ENCODE measurements around the gene PLVAP. TPM values are rescaled to one million over a fixed set of nuclear protein-coding genes. Genes with fewer than 3 reads are reported as not detected.
A peak's percentile ranks its signal among the peaks of the same experiment; 100 is the strongest.

PLVAP gene
- total and polyA plus RNA-seq, 2 experiments from 2014 or later, result not detected

DNA sequence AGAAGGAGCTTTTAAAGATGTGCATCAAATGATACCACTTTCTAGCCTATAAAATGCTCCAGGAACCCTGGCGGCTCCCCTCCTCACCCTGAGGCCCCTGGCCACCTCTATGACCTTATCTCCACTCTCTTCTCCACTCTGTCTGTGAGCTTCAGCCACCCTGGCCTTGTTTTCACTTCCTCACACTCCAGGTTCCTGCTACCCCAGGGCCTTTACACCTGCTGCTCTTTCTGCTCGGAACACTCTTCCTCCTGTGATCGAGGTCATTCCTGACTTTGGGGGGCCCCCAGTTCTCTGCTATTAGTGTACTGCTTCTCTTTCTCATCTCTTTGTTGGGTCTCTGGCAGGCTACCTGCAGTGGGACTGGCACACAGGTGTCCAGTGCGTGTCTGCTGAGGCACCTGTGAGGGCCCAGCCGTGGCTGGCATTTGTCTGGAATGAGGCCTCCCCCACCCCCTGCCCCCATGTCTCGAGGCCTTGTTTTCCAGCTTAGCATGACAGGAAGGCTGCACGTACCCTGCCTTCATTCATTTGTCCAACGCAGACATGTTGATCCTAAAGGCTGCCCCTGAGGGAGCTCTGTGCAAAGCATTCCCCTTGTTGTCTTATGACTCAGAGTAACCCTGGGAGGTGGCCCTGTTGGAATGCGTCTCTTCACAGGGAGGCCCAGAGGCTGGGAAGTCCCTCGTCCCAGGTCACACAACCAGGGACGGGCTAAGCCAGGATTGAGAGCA, 65.5 kb downstream of the PLVAP start:
- no peak overlapping the region for H3K4me3 ChIP-seq
- H3K4me2 ChIP-seq, result no peak overlapping the region
- H4K20me1 ChIP-seq (replicated peaks; ENCODE audit: insufficient read depth), result peaks cover 16% of the 10 kb centered on the region
- no peaks in the 10 kb centered on the region for H3K9me2 ChIP-seq (ENCODE audit: insufficient read depth)
- no peak for DNase-seq (ENCODE audit: low spot score)
- ATAC-seq, result no peak
- H3K27ac Mint-ChIP-seq, result 0 out of 2 replicates have a peak overlapping the region, but pooled peaks have one; percentile 28
- peaks cover 37% of the 10 kb centered on the region for H3K36me3 Mint-ChIP-seq (ENCODE audit: low read depth)
- H3K79me2 ChIP-seq (replicated peaks; ENCODE audit: insufficient read depth), result peaks cover 32% of the 10 kb centered on the region
- peaks cover 16% of the 10 kb centered on the region for H3K4me1 Mint-ChIP-seq
- no peak overlapping the region for H2AFZ ChIP-seq
- H3K27ac ChIP-seq (ENCODE audit: low read depth), result no peak overlapping the region
- no peaks in the 10 kb centered on the region; the same call in 2 of the 3 replicates for H3K9me3 Mint-ChIP-seq
- H3K4me3 Mint-ChIP-seq, result peak overlapping the region; percentile 56
- peaks cover 10% of the 10 kb centered on the region; the same call in 1 of the 2 replicates for H3K36me3 ChIP-seq (ENCODE audit: insufficient read depth)
- peaks cover 16% of the 10 kb centered on the region for H3K4me1 ChIP-seq (ENCODE audit: insufficient read depth)
- no peak for TF ChIP-seq POLR2AphosphoS5 (IDR thresholded peaks at IDR 0.05; ENCODE audit: low read depth)
- TF ChIP-seq, protein P1, sequence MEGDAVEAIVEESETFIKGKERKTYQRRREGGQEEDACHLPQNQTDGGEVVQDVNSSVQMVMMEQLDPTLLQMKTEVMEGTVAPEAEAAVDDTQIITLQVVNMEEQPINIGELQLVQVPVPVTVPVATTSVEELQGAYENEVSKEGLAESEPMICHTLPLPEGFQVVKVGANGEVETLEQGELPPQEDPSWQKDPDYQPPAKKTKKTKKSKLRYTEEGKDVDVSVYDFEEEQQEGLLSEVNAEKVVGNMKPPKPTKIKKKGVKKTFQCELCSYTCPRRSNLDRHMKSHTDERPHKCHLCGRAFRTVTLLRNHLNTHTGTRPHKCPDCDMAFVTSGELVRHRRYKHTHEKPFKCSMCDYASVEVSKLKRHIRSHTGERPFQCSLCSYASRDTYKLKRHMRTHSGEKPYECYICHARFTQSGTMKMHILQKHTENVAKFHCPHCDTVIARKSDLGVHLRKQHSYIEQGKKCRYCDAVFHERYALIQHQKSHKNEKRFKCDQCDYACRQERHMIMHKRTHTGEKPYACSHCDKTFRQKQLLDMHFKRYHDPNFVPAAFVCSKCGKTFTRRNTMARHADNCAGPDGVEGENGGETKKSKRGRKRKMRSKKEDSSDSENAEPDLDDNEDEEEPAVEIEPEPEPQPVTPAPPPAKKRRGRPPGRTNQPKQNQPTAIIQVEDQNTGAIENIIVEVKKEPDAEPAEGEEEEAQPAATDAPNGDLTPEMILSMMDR (conservative IDR thresholded peaks at IDR 0.05; ENCODE audit: low read depth in 2 of 2), result no peak
- TF ChIP-seq JUNB (IDR thresholded peaks at IDR 0.05; ENCODE audit: unreplicated experiment), result no peak
- no peak for TF ChIP-seq ZNF331 (CRISPR knock-in tag; IDR thresholded peaks at IDR 0.05; ENCODE audit: low read depth)
- no peak for TF ChIP-seq EZH2phosphoT487 (IDR thresholded peaks at IDR 0.05; ENCODE audit: unreplicated experiment)
- no peak for TF ChIP-seq CREB1 (CRISPR knock-in tag; IDR thresholded peaks at IDR 0.05; ENCODE audit: low read depth)
- peaks cover 20% of the 10 kb centered on the region for H3K27me3 Mint-ChIP-seq (ENCODE audit: insufficient read depth, low read depth, poor library complexity)
- no peaks in the 10 kb centered on the region for H3K27me3 ChIP-seq (ENCODE audit: insufficient read depth)
- peaks cover 16% of the 10 kb centered on the region for H3F3A ChIP-seq (replicated peaks; ENCODE audit: low read depth)

DNA sequence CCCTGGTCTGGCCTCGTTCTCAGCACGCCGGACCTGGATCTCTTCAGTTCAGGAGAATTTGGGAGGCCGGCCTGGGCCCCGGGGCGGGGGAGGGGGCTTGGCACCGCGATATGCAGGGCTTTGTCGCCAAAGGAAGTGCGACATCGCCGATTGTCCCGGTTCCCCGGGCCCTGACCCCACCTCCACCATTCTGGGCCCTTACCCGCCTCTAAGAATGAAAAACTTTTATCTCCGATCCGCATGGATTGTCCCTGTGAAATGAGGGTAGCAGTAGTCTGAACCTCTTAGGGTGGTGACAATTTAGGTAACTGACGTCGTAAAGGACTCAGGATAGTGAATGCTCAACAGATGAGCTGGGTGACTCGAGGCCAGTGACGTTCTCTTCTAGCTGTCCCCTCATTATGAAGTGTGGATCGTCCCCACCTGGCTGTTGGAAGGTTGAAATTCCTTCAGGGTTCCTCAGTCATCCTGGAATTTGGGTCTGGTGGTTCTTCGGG, 67.1 kb downstream of the PLVAP start:
- no peak overlapping the region; the same call in 1 of the 2 replicates for H2AFZ ChIP-seq

More for the DNA sequence above, 67.1 kb downstream of the PLVAP start:
- DNase-seq (ENCODE audit: low spot score), result no peak
- no peaks in the 10 kb centered on the region for H3K27me3 ChIP-seq (ENCODE audit: insufficient read depth)
- H3K79me2 ChIP-seq (replicated peaks; ENCODE audit: insufficient read depth), result peaks cover 35% of the 10 kb centered on the region
- H3K4me3 ChIP-seq, result peak overlapping the region; percentile 94
- H3K4me1 Mint-ChIP-seq, result peaks cover 22% of the 10 kb centered on the region
- peaks cover 19% of the 10 kb centered on the region for H3K4me1 ChIP-seq (ENCODE audit: insufficient read depth)
- no peak for ATAC-seq
- peaks cover 4% of the 10 kb centered on the region; the same call in 1 of the 2 replicates for H3K36me3 ChIP-seq (ENCODE audit: insufficient read depth)
- H3K36me3 Mint-ChIP-seq (ENCODE audit: low read depth), result peaks cover 28% of the 10 kb centered on the region
- no peaks in the 10 kb centered on the region; the same call in 1 of the 3 replicates for H3K9me3 Mint-ChIP-seq
- peaks cover 23% of the 10 kb centered on the region for H3K27me3 Mint-ChIP-seq (ENCODE audit: insufficient read depth, low read depth, poor library complexity)
- peak overlapping the region; percentile 97 for H3K27ac Mint-ChIP-seq
- H3F3A ChIP-seq (replicated peaks; ENCODE audit: low read depth), result peaks cover 26% of the 10 kb centered on the region
- no peaks in the 10 kb centered on the region for H3K9me2 ChIP-seq (ENCODE audit: insufficient read depth)
- H3K4me3 Mint-ChIP-seq, result peak overlapping the region; percentile 96
- TF ChIP-seq ZNF114 (CRISPR knock-in tag; IDR thresholded peaks at IDR 0.05), result no peak
- TF ChIP-seq ZNF331 (CRISPR knock-in tag; IDR thresholded peaks at IDR 0.05; ENCODE audit: low read depth), result no peak
- no peak for TF ChIP-seq EZH2 (IDR thresholded peaks at IDR 0.05; ENCODE audit: low read depth, unreplicated experiment)
- TF ChIP-seq CREB1 (CRISPR knock-in tag; IDR thresholded peaks at IDR 0.05; ENCODE audit: low read depth), result peak; percentile 73
- no peak for TF ChIP-seq JUNB (IDR thresholded peaks at IDR 0.05; ENCODE audit: unreplicated experiment)
- H4K20me1 ChIP-seq (replicated peaks; ENCODE audit: insufficient read depth), result peaks cover 16% of the 10 kb centered on the region
- H3K4me2 ChIP-seq, result peak overlapping the region; percentile 99
- H3K27ac ChIP-seq (ENCODE audit: low read depth), result peak overlapping the region; percentile 91
